ENCODE results near the gene COL8A1. TPM values are rescaled to one million over a fixed set of nuclear protein-coding genes. Genes with fewer than 3 reads are reported as not detected.

The COL8A1 gene
- polyA plus RNA-seq, 3 donors from 2014 or later = not detected

- peaks cover 0 to 4% (median 0%) of the 10 kb centered on the region in 6 donors for H3K9me3 Mint-ChIP-seq
- no peak overlapping the region for H3K27ac Mint-ChIP-seq
- no peaks in the 10 kb centered on the region for H3K36me3 Mint-ChIP-seq
- no peak for DNase-seq
- H3K27me3 Mint-ChIP-seq (ENCODE audit: low read depth in 3 of 3) = peaks cover 0 to 3% (median 0%) of the 10 kb centered on the region in 3 donors
- H3K4me1 Mint-ChIP-seq = no peaks in the 10 kb centered on the region
- no peak overlapping the region for H3K4me3 Mint-ChIP-seq
These were observed 29.6 kb downstream of the COL8A1 start for GRCh38 chr3:99668044-99668443.

- H3K4me1 Mint-ChIP-seq = no peaks in the 10 kb centered on the region
- H3K36me3 Mint-ChIP-seq = no peaks in the 10 kb centered on the region
- no peak overlapping the region for H3K27ac Mint-ChIP-seq
- peaks cover 0 to 3% (median 0%) of the 10 kb centered on the region in 3 donors for H3K27me3 Mint-ChIP-seq (ENCODE audit: low read depth in 3 of 3)
- no peak overlapping the region for H3K4me3 Mint-ChIP-seq
- peaks cover 0 to 3% (median 0%) of the 10 kb centered on the region in 6 donors for H3K9me3 Mint-ChIP-seq
- DNase-seq = no peak
These were observed 31.6 kb downstream of the COL8A1 start for GRCh38 chr3:99669879-99670555.

GRCh38 chr3:99670556-99670950 is 32.2 kb downstream of the COL8A1 start:
- Mint-ChIP-seq H3K27me3 (ENCODE audit: low read depth in 3 of 3) (peaks cover 0 to 3% (median 0%) of the 10 kb centered on the region in 3 donors), H3K36me3 (no peaks in the 10 kb centered on the region), H3K27ac (no peak overlapping the region), H3K4me1 (no peaks in the 10 kb centered on the region), H3K9me3 (peaks cover 0 to 3% (median 0%) of the 10 kb centered on the region in 6 donors), H3K4me3 (no peak overlapping the region)
- DNase-seq = no peak

GRCh38 chr3:99674086-99674789 is 35.8 kb downstream of the COL8A1 start:
- no peaks in the 10 kb centered on the region for H3K27me3 Mint-ChIP-seq (ENCODE audit: low read depth in 3 of 3)
- no peaks in the 10 kb centered on the region for H3K36me3 Mint-ChIP-seq
- no peak overlapping the region for H3K4me3 Mint-ChIP-seq
- H3K27ac Mint-ChIP-seq = no peak overlapping the region
- DNase-seq = no peak
- H3K9me3 Mint-ChIP-seq = peaks cover 0 to 3% (median 0%) of the 10 kb centered on the region in 6 donors
- no peaks in the 10 kb centered on the region for H3K4me1 Mint-ChIP-seq

GRCh38 chr3:99678023-99678422 is 39.6 kb downstream of the COL8A1 start:
- Mint-ChIP-seq H3K4me1 (no peaks in the 10 kb centered on the region), H3K4me3 (no peak overlapping the region), H3K9me3 (peaks cover 0 to 3% (median 1%) of the 10 kb centered on the region in 6 donors), H3K27me3 (ENCODE audit: low read depth in 3 of 3) (peaks cover 0 to 1% (median 0%) of the 10 kb centered on the region in 3 donors), H3K36me3 (no peaks in the 10 kb centered on the region), H3K27ac (no peak overlapping the region)
- DNase-seq = no peak

- Mint-ChIP-seq H3K27me3 (ENCODE audit: low read depth in 3 of 3) (peaks cover 0 to 1% (median 0%) of the 10 kb centered on the region in 3 donors), H3K9me3 (peaks cover 0 to 3% (median 1%) of the 10 kb centered on the region in 6 donors), H3K36me3 (no peaks in the 10 kb centered on the region), H3K4me1 (no peaks in the 10 kb centered on the region), H3K27ac (no peak overlapping the region), H3K4me3 (no peak overlapping the region)
- DNase-seq = no peak
These were observed 40.5 kb downstream of the COL8A1 start for GRCh38 chr3:99678896-99679295.

- Mint-ChIP-seq H3K9me3 (peaks cover 0 to 3% (median 0%) of the 10 kb centered on the region in 6 donors), H3K36me3 (no peaks in the 10 kb centered on the region), H3K4me3 (no peak overlapping the region), H3K27ac (no peak overlapping the region), H3K4me1 (no peaks in the 10 kb centered on the region), H3K27me3 (ENCODE audit: low read depth in 3 of 3) (peaks cover 0 to 1% (median 0%) of the 10 kb centered on the region in 3 donors)
- DNase-seq = no peak
These were observed 43.1 kb downstream of the COL8A1 start for GRCh38 chr3:99681512-99681911.

GRCh38 chr3:99681976-99682375 is 43.6 kb downstream of the COL8A1 start:
- no peaks in the 10 kb centered on the region for H3K36me3 Mint-ChIP-seq
- H3K4me1 Mint-ChIP-seq = no peaks in the 10 kb centered on the region
- H3K9me3 Mint-ChIP-seq = peaks cover 0 to 3% (median 0%) of the 10 kb centered on the region in 6 donors
- no peak overlapping the region for H3K27ac Mint-ChIP-seq
- no peak for DNase-seq
- H3K27me3 Mint-ChIP-seq (ENCODE audit: low read depth in 3 of 3) = peaks cover 0 to 1% (median 0%) of the 10 kb centered on the region in 3 donors
- H3K4me3 Mint-ChIP-seq = no peak overlapping the region

GRCh38 chr3:99683465-99683864 is 45.1 kb downstream of the COL8A1 start:
- Mint-ChIP-seq H3K36me3 (no peaks in the 10 kb centered on the region), H3K4me1 (no peaks in the 10 kb centered on the region), H3K27ac (no peak overlapping the region), H3K27me3 (ENCODE audit: low read depth in 3 of 3) (peaks cover 0 to 2% (median 1%) of the 10 kb centered on the region in 3 donors), H3K9me3 (peaks cover 0 to 3% (median 0%) of the 10 kb centered on the region in 6 donors), H3K4me3 (no peak overlapping the region)
- DNase-seq = no peak

- no peaks in the 10 kb centered on the region for H3K36me3 Mint-ChIP-seq
- H3K27ac Mint-ChIP-seq = no peak overlapping the region
- H3K9me3 Mint-ChIP-seq = peaks cover 0 to 3% (median 0%) of the 10 kb centered on the region in 6 donors
- H3K4me3 Mint-ChIP-seq = no peak overlapping the region
- H3K27me3 Mint-ChIP-seq (ENCODE audit: low read depth in 3 of 3) = peaks cover 0 to 2% (median 1%) of the 10 kb centered on the region in 3 donors
- no peak for DNase-seq
- no peaks in the 10 kb centered on the region for H3K4me1 Mint-ChIP-seq
These were observed 45.5 kb downstream of the COL8A1 start for GRCh38 chr3:99683876-99684275.

GRCh38 chr3:99684644-99685043 is 46.2 kb downstream of the COL8A1 start:
- Mint-ChIP-seq H3K4me1 (no peaks in the 10 kb centered on the region), H3K4me3 (no peak overlapping the region), H3K27ac (no peak overlapping the region), H3K36me3 (no peaks in the 10 kb centered on the region), H3K27me3 (ENCODE audit: low read depth in 3 of 3) (peaks cover 0 to 2% (median 1%) of the 10 kb centered on the region in 3 donors), H3K9me3 (peaks cover 0 to 3% (median 0%) of the 10 kb centered on the region in 6 donors)
- no peak for DNase-seq

- DNase-seq = no peak
- no peak overlapping the region for H3K4me3 Mint-ChIP-seq
- peaks cover 0 to 3% (median 0%) of the 10 kb centered on the region in 6 donors for H3K9me3 Mint-ChIP-seq
- H3K27me3 Mint-ChIP-seq (ENCODE audit: low read depth in 3 of 3) = peaks cover 0 to 2% (median 0%) of the 10 kb centered on the region in 3 donors
- H3K4me1 Mint-ChIP-seq = no peaks in the 10 kb centered on the region
- H3K27ac Mint-ChIP-seq = no peak overlapping the region
- no peaks in the 10 kb centered on the region for H3K36me3 Mint-ChIP-seq
These were observed 48.1 kb downstream of the COL8A1 start for GRCh38 chr3:99686469-99686868.

- H3K27ac Mint-ChIP-seq = no peak overlapping the region
- H3K4me1 Mint-ChIP-seq = no peaks in the 10 kb centered on the region
- DNase-seq = no peak
- peaks cover 0 to 2% (median 0%) of the 10 kb centered on the region in 3 donors for H3K27me3 Mint-ChIP-seq (ENCODE audit: low read depth in 3 of 3)
- no peaks in the 10 kb centered on the region for H3K36me3 Mint-ChIP-seq
- no peak overlapping the region for H3K4me3 Mint-ChIP-seq
- H3K9me3 Mint-ChIP-seq = peaks cover 0 to 2% (median 0%) of the 10 kb centered on the region in 6 donors
These were observed 48.7 kb downstream of the COL8A1 start for GRCh38 chr3:99686955-99687612.
